ENCODE measurements around the gene CLCN7.

DNA sequence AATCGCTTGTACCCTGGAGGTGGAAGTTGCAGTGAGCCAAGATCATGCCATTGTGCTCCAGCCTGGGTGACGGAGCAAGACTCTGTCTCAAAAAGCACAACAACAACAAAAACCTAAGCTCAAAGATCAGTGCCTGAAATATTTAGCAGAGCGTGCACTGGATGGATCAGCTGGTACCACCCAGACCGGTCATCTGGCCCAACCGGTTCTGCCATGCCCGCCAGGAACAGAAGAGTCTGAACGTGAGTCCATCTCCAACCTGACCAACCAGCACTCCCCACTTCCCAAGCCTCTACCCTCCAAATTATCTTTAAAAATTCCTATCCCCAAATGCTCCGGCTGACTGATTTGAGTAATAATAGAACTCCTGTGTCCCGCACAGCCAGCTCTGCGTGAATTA is 52.8 kb downstream of the CLCN7 start:
- TF ChIP-seq CTCF (IDR thresholded peaks at IDR 0.05) (no peak), EP300 (IDR thresholded peaks at IDR 0.05) (no peak), POLR2A (IDR thresholded peaks at IDR 0.05) (no peak)

Data from ovary (tissue), 3 donors.